KOPT-K1 (cell line): ENCODE results near the gene RNU1-3.
"Not testable (repeated sequence)": the region's sequence is repeated elsewhere in the genome, so short reads cannot be mapped to it uniquely, and the experiment has no call there.

ENCODE experiments used
- H3K27ac ChIP-seq: fragments of 200-600 bp; sonication (generic); 2 replicates; pipeline ENCODE4 v1.5.1; 2016; ENCODE audit warnings: antibody characterized with exemption, mild to moderate bottlenecking, low read depth, low read length; ENCODE audit not compliant: poor library complexity, severe bottlenecking
- H3K36me3 ChIP-seq: fragments of 200-600 bp; sonication (generic); 2 replicates; pipeline ENCODE4 v1.5.1; 2017; ENCODE audit warnings: antibody characterized with exemption, mild to moderate bottlenecking, low read length, moderate library complexity; ENCODE audit not compliant: insufficient read depth
- H3K9me3 ChIP-seq: fragments of 200-600 bp; sonication (generic); 2 replicates; pipeline ENCODE4 v1.5.1; 2017; ENCODE audit warnings: antibody characterized with exemption, low read length, mild to moderate bottlenecking; ENCODE audit not compliant: insufficient read depth, poor library complexity, severe bottlenecking

The RNU1-3 gene

GRCh38 chr1:16623812-16624719 lies 42.7 kb downstream of the RNU1-3 start:
- not testable (repeated sequence) for H3K27ac ChIP-seq, H3K9me3 ChIP-seq
- H3K36me3 ChIP-seq = peaks cover 64% of the 10 kb centered on the region

- not testable (repeated sequence) for H3K27ac ChIP-seq, H3K9me3 ChIP-seq
- peaks cover 63% of the 10 kb centered on the region for H3K36me3 ChIP-seq
These were observed 43.4 kb downstream of the RNU1-3 start for GRCh38 chr1:16623337-16623736.

- not testable (repeated sequence) for H3K27ac ChIP-seq, H3K9me3 ChIP-seq
- peaks cover 58% of the 10 kb centered on the region for H3K36me3 ChIP-seq
These were observed 45.0 kb downstream of the RNU1-3 start for GRCh38 chr1:16621681-16622315.

- Histone ChIP-seq H3K36me3 (peaks cover 54% of the 10 kb centered on the region), H3K27ac (no peak overlapping the region), H3K9me3 (no peaks in the 10 kb centered on the region)
These were observed 45.5 kb downstream of the RNU1-3 start for GRCh38 chr1:16621300-16621658.

GRCh38 chr1:16619803-16620501 lies 46.8 kb downstream of the RNU1-3 start:
- peaks cover 42% of the 10 kb centered on the region; the same call in 1 of the 2 replicates for H3K36me3 ChIP-seq
- H3K27ac ChIP-seq, H3K9me3 ChIP-seq: not testable (repeated sequence)

GRCh38 chr1:16618719-16619118 lies 48.0 kb downstream of the RNU1-3 start:
- Histone ChIP-seq H3K36me3 (peaks cover 30% of the 10 kb centered on the region; the same call in 1 of the 2 replicates), H3K9me3 (no peaks in the 10 kb centered on the region), H3K27ac (no peak overlapping the region)

GRCh38 chr1:16617778-16618580 lies 48.8 kb downstream of the RNU1-3 start:
- Histone ChIP-seq H3K27ac (no peak overlapping the region), H3K9me3 (no peaks in the 10 kb centered on the region), H3K36me3 (peaks cover 22% of the 10 kb centered on the region; the same call in 1 of the 2 replicates)

- no peak overlapping the region for H3K27ac ChIP-seq
- peaks cover 14% of the 10 kb centered on the region; the same call in 1 of the 2 replicates for H3K36me3 ChIP-seq
- no peaks in the 10 kb centered on the region for H3K9me3 ChIP-seq
These were observed 49.6 kb downstream of the RNU1-3 start for GRCh38 chr1:16617114-16617631.
